Measurements from ENCODE around the gene KRT79.

Gene KRT79

GRCh38 chr12:52834727-52835001 is 553 bp upstream of the KRT79 start:
- DNase-seq (ENCODE audit: low read depth), result no peak

- no peak for DNase-seq (ENCODE audit: low read depth)
These were observed 866 bp downstream of the KRT79 start for GRCh38 chr12:52832985-52833905.

- DNase-seq (ENCODE audit: low read depth), result no peak
These were observed 1.7 kb downstream of the KRT79 start for GRCh38 chr12:52832451-52832850.

GRCh38 chr12:52831251-52831650 is 2.9 kb downstream of the KRT79 start:
- DNase-seq (ENCODE audit: low read depth), result no peak

- DNase-seq (ENCODE audit: low read depth), result no peak
These were observed 3.9 kb downstream of the KRT79 start for GRCh38 chr12:52829986-52830770.

- no peak for DNase-seq (ENCODE audit: low read depth)
These were observed 5.5 kb downstream of the KRT79 start for GRCh38 chr12:52828591-52829021.

- DNase-seq (ENCODE audit: low read depth), result no peak
These were observed 6.0 kb downstream of the KRT79 start for GRCh38 chr12:52828156-52828555.

- DNase-seq (ENCODE audit: low read depth), result no peak
These were observed 6.5 kb downstream of the KRT79 start for GRCh38 chr12:52827499-52828090.

- no peak for DNase-seq (ENCODE audit: low read depth)
These were observed 7.3 kb downstream of the KRT79 start for GRCh38 chr12:52826611-52827498.

- DNase-seq (ENCODE audit: low read depth), result no peak
These were observed 8.2 kb downstream of the KRT79 start for GRCh38 chr12:52825961-52826360.

- no peak for DNase-seq (ENCODE audit: low read depth)
These were observed 9.2 kb downstream of the KRT79 start for GRCh38 chr12:52824741-52825410.

- no peak for DNase-seq (ENCODE audit: low read depth)
These were observed 10.2 kb downstream of the KRT79 start for GRCh38 chr12:52823761-52824450.

- DNase-seq (ENCODE audit: low read depth), result no peak
These were observed 11.2 kb downstream of the KRT79 start for GRCh38 chr12:52822771-52823510.

- DNase-seq (ENCODE audit: low read depth), result no peak
These were observed 12.1 kb downstream of the KRT79 start for GRCh38 chr12:52821826-52822660.

- DNase-seq (ENCODE audit: low read depth), result no peak
These were observed 12.9 kb downstream of the KRT79 start for GRCh38 chr12:52821071-52821730.

- DNase-seq (ENCODE audit: low read depth), result no peak
These were observed 13.6 kb downstream of the KRT79 start for GRCh38 chr12:52820521-52820920.

- no peak for DNase-seq (ENCODE audit: low read depth)
These were observed 14.2 kb downstream of the KRT79 start for GRCh38 chr12:52819731-52820510.

Measured in HS-5 (cell line).